Hematopoietic multipotent progenitor cell treated with erythropoietin and hydrocortisone succinate and interleukin-3 and kit ligand, for 8 days (in vitro differentiated cells): ENCODE results near the gene MYO10.
"Not testable (repeated sequence)": the region's sequence is repeated elsewhere in the genome, so short reads cannot be mapped to it uniquely, and the experiment has no call there.

ENCODE experiments used
- DNase-seq: peaks from one replicate; pipeline ENCODE4 v3.0.0-alpha.2; 2015

The MYO10 gene

GRCh38 chr5:16772556-16772955, 163.5 kb downstream of the MYO10 start:
- DNase-seq = no peak

- no peak for DNase-seq
These were observed 167.9 kb downstream of the MYO10 start for GRCh38 chr5:16768184-16768583.

GRCh38 chr5:16763211-16763610, 172.9 kb downstream of the MYO10 start:
- DNase-seq = no peak

- peak; percentile 1 for DNase-seq
These were observed 176.8 kb downstream of the MYO10 start for GRCh38 chr5:16759147-16759773.

- DNase-seq = no peak
These were observed 178.0 kb downstream of the MYO10 start for GRCh38 chr5:16757989-16758501.

GRCh38 chr5:16757577-16757976, 178.5 kb downstream of the MYO10 start:
- not testable (repeated sequence) for DNase-seq

- DNase-seq = no peak
These were observed 178.9 kb downstream of the MYO10 start for GRCh38 chr5:16757146-16757545.

- DNase-seq = no peak
These were observed 179.4 kb downstream of the MYO10 start for GRCh38 chr5:16756692-16757091.

GRCh38 chr5:16755641-16756040, 180.4 kb downstream of the MYO10 start:
- no peak for DNase-seq

- no peak for DNase-seq
These were observed 181.5 kb downstream of the MYO10 start for GRCh38 chr5:16754601-16755000.

- no peak for DNase-seq
These were observed 182.0 kb downstream of the MYO10 start for GRCh38 chr5:16754086-16754485.

GRCh38 chr5:16750445-16750844, 185.6 kb downstream of the MYO10 start:
- DNase-seq = no peak

GRCh38 chr5:16749626-16750025, 186.5 kb downstream of the MYO10 start:
- DNase-seq = no peak

- no peak for DNase-seq
These were observed 191.8 kb downstream of the MYO10 start for GRCh38 chr5:16744164-16744880.

- no peak for DNase-seq
These were observed 193.2 kb downstream of the MYO10 start for GRCh38 chr5:16742938-16743337.

GRCh38 chr5:16740811-16741392, 195.2 kb downstream of the MYO10 start:
- DNase-seq = no peak

- no peak for DNase-seq
These were observed 195.8 kb downstream of the MYO10 start for GRCh38 chr5:16740066-16740810.

GRCh38 chr5:16738393-16738792, 197.7 kb downstream of the MYO10 start:
- DNase-seq = not testable (repeated sequence)

GRCh38 chr5:16737620-16738364, 198.3 kb downstream of the MYO10 start:
- DNase-seq = no peak

- no peak for DNase-seq
These were observed 198.9 kb downstream of the MYO10 start for GRCh38 chr5:16737209-16737608.

- no peak for DNase-seq
These were observed 199.7 kb downstream of the MYO10 start for GRCh38 chr5:16736158-16736995.
